ENCODE data around the gene MTA1. TPM values are rescaled to one million over a fixed set of nuclear protein-coding genes. Genes with fewer than 3 reads are reported as not detected.

MTA1 gene
- total and polyA plus RNA-seq, 7 donors: 22.6 to 48.6 (median 41.1) TPM

- no peak overlapping the region for H3K27ac ChIP-seq
- no peaks in the 10 kb centered on the region for H3K4me1 ChIP-seq
- intact Hi-C loops (cut with DNase I): no loop called here
- DNase-seq: no peak
- H3K36me3 ChIP-seq (ENCODE audit: insufficient read depth in 1 of 2, low read depth in 1 of 2): peaks cover 10 to 80% of the 10 kb centered on the region in 2 donors
- TF ChIP-seq CTCF (IDR thresholded peaks at IDR 0.05): no peak
- H3K27me3 ChIP-seq (ENCODE audit: insufficient read depth in 3 of 3, low read length in 2 of 3): no peaks in the 10 kb centered on the region
- 82 to 84% (median 84%) methylated on average over 13 to 14 of the region's 14 CpGs for WGBS, 3 donors
- H3K9me3 ChIP-seq: no peaks in the 10 kb centered on the region
- ATAC-seq: no peak
- H3K4me3 ChIP-seq: no peak overlapping the region
Measured at GRCh38 chr14:105458571-105458970, 38.9 kb downstream of the MTA1 start.

- 92 to 96% (median 96%) methylated on average over 13 to 17 of the region's 17 CpGs for WGBS, 3 donors
- TF ChIP-seq CTCF (IDR thresholded peaks at IDR 0.05): no peak
- Histone ChIP-seq H3K9me3 (no peaks in the 10 kb centered on the region), H3K27me3 (ENCODE audit: insufficient read depth in 3 of 3, low read length in 2 of 3) (no peaks in the 10 kb centered on the region), H3K4me1 (peaks cover under 1% of the 10 kb centered on the region), H3K36me3 (ENCODE audit: insufficient read depth in 1 of 2, low read depth in 1 of 2) (peaks cover 11 to 80% of the 10 kb centered on the region in 2 donors), H3K27ac (no peak overlapping the region), H3K4me3 (no peak overlapping the region)
- DNase-seq (no peak), ATAC-seq (no peak)
- intact Hi-C loops (cut with DNase I): no loop called here
Measured at GRCh38 chr14:105460116-105460515, 40.5 kb downstream of the MTA1 start.

- Histone ChIP-seq H3K4me3 (no peak overlapping the region), H3K27me3 (ENCODE audit: insufficient read depth in 3 of 3, low read length in 2 of 3) (no peaks in the 10 kb centered on the region), H3K9me3 (no peaks in the 10 kb centered on the region), H3K4me1 (peaks cover 6% of the 10 kb centered on the region), H3K36me3 (ENCODE audit: insufficient read depth in 1 of 2, low read depth in 1 of 2) (peaks cover 11 to 76% of the 10 kb centered on the region in 2 donors), H3K27ac (no peak overlapping the region)
- no peak for TF ChIP-seq CTCF (IDR thresholded peaks at IDR 0.05)
- ATAC-seq (no peak), DNase-seq (no peak)
- WGBS, 3 donors: 91 to 94% (median 92%) methylated on average over 17 of the region's 17 CpGs
- intact Hi-C loops (cut with DNase I): no loop called here
Measured at GRCh38 chr14:105460616-105461015, 41.0 kb downstream of the MTA1 start.

GRCh38 chr14:105461903-105462302 lies 42.3 kb downstream of the MTA1 start:
- Histone ChIP-seq H3K27me3 (ENCODE audit: insufficient read depth in 3 of 3, low read length in 2 of 3) (no peaks in the 10 kb centered on the region), H3K27ac (no peak overlapping the region), H3K36me3 (ENCODE audit: insufficient read depth in 1 of 2, low read depth in 1 of 2) (peaks cover 8 to 70% of the 10 kb centered on the region in 2 donors), H3K4me3 (no peak overlapping the region), H3K9me3 (no peaks in the 10 kb centered on the region), H3K4me1 (peaks cover 11% of the 10 kb centered on the region)
- no peak for ATAC-seq
- TF ChIP-seq CTCF (IDR thresholded peaks at IDR 0.05): no peak
- no peak for DNase-seq
- intact Hi-C loops (cut with DNase I): no loop called here
- WGBS, 3 donors: 92 to 96% (median 96%) methylated on average over 17 to 18 of the region's 18 CpGs

DNA sequence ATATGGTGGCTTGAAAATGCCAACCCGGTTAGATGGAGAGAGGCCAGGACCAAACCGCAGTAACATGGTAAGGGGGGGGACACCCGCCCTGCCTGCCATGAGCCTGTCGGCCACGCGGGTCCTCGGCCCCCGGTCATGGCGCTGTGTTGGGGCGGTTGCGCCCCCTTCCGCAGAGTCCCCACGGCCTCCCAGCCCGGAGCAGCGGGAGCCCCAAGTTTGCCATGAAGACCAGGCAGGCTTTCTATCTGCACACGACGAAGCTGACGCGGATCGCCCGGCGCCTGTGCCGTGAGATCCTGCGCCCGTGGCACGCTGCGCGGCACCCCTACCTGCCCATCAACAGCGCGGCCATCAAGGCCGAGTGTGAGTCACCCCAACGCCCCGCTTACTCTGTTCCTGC lies 44.9 kb downstream of the MTA1 start:
- no peak for ATAC-seq
- no peaks in the 10 kb centered on the region for H3K9me3 ChIP-seq
- WGBS, 3 donors: 93 to 94% (median 93%) methylated on average over 32 to 33 of the region's 33 CpGs
- intact Hi-C loops (cut with DNase I): no loop called here
- peaks cover 26% of the 10 kb centered on the region for H3K4me1 ChIP-seq
- no peak for TF ChIP-seq CTCF (IDR thresholded peaks at IDR 0.05)
- H3K27me3 ChIP-seq (ENCODE audit: insufficient read depth in 3 of 3, low read length in 2 of 3): no peaks in the 10 kb centered on the region
- DNase-seq: no peak
- no peak overlapping the region for H3K4me3 ChIP-seq
- H3K36me3 ChIP-seq (ENCODE audit: insufficient read depth in 1 of 2, low read depth in 1 of 2): peaks cover 8 to 71% of the 10 kb centered on the region in 2 donors
- no peak overlapping the region for H3K27ac ChIP-seq

Data from psoas muscle (tissue), 8 donors.